ENCODE data around the gene ACSM6.
A peak's percentile ranks its signal among the peaks of the same experiment; 100 is the strongest.

Gene ACSM6

DNA sequence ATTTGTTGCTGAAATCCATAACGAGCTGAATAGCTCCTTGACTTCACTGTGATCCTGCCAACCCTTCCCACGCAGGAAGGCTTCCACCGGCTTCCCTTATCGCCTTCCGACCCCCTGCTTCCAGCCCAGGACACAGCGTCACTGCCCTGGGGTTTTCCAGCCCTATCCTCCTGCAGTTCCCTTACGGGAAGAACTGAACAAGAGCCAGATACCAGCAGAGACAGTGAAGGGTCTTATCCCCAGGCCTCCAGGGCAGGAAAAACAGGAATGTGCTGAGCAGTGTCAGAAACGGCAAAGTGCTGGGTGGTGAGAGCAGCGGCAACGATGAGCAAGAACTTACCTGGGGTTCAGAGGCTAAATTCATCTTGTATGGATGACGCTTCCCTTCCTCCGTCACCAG lies 74.4 kb downstream of the ACSM6 start:
- DNase-seq (ENCODE audit: low read depth) = no peak

DNA sequence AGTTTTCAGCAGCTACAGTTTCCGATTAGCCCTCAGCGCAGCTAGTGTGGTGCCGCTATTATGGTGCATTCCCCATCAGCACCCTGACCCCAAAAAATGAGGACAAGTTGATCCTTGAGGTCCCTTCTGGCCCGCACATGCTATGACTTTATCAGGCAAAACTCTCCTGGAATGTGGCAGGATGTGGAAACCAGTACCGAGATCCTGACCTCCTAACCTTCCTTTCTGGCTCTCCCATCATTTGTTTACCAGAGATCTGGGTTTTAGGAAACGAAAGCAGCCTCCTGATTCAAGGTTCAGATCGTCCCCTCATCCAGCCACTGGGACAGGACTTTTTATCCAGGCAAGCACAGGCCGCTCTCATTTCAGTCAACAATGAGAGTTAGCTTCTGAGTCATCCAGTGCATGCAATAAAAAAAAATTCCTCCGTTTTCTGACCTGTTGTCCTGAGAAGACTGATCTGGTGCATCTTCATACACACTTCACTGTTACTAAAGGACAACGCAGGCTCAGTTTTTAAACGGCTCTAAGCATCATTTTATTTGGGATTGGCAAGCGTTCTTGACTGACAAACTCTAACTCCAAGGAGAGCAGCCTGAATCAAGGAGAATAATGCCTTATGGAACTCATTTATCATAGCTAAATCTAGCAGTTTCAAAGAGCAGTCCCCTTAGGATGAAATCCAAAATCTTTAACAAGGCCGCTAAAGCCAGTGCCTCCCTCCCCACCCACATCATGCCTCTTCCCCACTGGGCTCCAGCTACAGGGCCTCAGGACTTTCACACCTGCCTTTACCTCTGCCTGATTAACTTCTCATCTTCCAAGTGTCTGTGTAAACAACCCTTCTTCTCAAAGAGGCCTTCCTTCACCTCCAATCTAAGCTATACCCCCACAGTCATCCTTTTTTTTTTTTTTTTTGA lies 79.6 kb downstream of the ACSM6 start:
- DNase-seq (ENCODE audit: low read depth) = peak; percentile 87

DNA sequence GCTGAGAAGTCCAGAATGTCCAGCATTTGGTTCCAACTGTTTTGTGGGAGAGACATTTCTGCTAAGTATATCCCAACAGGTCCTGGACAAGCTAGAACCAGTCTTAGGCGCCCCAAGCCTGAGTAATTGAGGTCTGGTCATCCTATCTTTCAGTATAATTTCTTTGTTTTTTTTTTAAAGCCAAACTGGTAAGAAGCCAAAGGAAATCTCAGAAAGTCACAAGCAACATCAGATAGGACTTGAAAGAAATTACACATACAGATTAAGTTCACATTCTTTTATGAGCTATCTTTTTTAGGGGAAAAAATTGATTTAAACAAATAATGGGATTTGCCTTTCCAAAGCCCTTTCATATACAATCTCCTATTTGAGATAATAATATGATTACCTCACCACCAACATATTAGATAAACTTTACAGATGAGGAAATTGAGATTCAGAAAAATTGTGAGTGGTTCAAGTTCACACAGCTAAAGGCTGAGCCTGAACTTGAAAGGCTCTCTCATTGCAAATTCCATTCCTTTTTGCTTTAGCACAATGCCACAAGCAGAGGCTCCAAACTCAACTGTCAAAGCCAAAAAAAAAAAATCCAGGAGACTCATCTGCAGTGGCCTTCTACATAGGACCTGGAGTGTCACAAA lies 81.8 kb downstream of the ACSM6 start:
- DNase-seq (ENCODE audit: low read depth) = no peak

DNA sequence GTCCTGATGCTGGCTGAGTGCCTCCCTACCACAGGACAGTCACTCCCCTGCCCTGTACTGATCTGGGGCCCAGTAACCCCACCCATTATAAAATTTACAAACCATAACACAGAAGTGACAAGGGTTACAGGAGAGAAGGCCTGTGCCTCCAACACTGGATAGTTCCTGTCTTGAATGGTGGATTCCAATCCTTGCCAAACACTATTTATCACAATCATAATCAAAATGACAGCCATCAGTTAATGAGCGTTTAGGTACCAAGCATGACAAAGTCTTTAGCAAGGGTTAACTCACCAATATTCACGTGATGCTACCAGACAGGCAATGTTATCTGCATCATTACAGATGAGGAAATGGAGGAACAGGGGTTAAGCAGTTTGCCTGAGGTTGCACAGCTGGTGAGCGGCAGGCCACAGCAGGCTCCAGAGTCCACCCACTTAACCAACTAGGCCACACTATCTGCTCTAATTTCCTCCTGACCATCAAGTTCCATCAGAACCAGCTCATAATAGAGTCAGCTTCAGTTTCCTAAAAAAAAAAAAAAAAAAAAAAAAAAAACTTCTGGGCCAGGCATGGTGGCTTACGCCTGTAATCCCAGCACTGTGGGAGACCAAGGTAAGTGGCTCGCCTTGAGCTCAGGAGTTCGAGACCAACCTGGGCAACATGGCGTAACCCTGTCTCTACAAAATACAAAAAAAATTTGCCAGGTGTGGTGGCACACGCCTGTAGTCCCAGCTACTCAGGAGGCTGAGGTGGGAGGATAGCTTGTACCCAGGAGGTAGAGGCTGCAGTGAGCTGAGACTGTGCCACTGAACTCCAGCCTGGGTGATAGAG lies 82.5 kb downstream of the ACSM6 start:
- DNase-seq (ENCODE audit: low read depth) = no peak

DNA sequence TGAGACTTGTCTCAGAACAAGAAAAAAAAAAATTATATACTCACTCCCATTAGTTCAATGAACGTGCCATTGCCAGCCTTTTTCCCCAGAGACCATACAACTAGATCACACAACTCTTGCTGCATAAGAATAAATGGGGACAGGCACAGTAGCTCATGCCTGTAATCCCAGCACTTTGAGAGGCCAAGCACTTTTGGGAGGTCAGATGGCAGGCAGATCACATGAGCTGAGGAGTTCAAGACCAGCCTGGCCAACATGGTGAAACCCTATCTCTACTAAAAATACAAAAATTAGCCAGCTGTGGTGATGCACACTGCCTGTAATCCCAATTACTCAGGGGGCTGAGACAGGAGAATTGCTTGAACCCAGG lies 83.1 kb downstream of the ACSM6 start:
- no peak for DNase-seq (ENCODE audit: low read depth)

DNA sequence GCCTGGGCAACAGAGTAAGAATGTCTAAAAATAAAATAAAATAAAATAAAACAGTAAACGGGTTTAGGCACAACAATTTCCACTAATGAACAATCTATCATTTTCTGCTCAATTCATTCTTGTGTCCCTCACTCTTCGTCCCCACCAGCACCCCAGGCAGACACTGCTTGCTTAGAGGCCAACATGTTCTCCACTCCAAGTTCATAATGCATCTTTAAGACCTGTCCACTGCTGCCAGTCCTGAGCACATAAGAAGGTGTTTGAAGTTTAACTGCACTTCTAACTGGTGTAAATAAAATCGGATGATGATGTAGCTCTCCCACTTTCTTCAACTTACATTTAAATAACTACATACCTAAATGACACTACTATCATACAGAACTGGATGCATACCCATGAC lies 83.6 kb downstream of the ACSM6 start:
- no peak for DNase-seq (ENCODE audit: low read depth)
